AG04449 (cell line): ENCODE results near the gene MAD1L1.
"Not testable (repeated sequence)": the region's sequence is repeated elsewhere in the genome, so short reads cannot be mapped to it uniquely, and the experiment has no call there.

Source experiments
- CTCF ChIA-PET: fragments of 350-600 bp; formaldehyde crosslinking; extraction: SDS; loops from one replicate; lab custom pipeline; 2021; ENCODE audit warnings: antibody characterized with exemption; lab: Yijun Ruan, JAX
- POLR2A ChIA-PET: fragments of 400-600, 350-600 bp; formaldehyde crosslinking; extraction: SDS; loops from one replicate; lab custom pipeline; 2020; ENCODE audit warnings: antibody characterized with exemption, inconsistent platforms; lab: Yijun Ruan, JAX
- DNase-seq: peaks from one replicate; pipeline ENCODE4 v3.0.0-alpha.2; 2010; ENCODE audit warnings: low read depth, low spot score
- H3K4me3 ChIP-seq: 2 replicates; pipeline ENCODE4 v1.5.1; 2011; ENCODE audit warnings: low read depth, mild to moderate bottlenecking, control low read depth, low read length
- TF ChIP-seq, protein P1 (sequence below): IDR thresholded peaks from one replicate; pipeline ENCODE4 v1.5.1; 2011; ENCODE audit warnings: mild to moderate bottlenecking, moderate library complexity, low read length, control low read depth, inconsistent platforms; ENCODE audit not compliant: insufficient read depth; ENCODE audit errors: missing control alignments

The MAD1L1 gene

DNA sequence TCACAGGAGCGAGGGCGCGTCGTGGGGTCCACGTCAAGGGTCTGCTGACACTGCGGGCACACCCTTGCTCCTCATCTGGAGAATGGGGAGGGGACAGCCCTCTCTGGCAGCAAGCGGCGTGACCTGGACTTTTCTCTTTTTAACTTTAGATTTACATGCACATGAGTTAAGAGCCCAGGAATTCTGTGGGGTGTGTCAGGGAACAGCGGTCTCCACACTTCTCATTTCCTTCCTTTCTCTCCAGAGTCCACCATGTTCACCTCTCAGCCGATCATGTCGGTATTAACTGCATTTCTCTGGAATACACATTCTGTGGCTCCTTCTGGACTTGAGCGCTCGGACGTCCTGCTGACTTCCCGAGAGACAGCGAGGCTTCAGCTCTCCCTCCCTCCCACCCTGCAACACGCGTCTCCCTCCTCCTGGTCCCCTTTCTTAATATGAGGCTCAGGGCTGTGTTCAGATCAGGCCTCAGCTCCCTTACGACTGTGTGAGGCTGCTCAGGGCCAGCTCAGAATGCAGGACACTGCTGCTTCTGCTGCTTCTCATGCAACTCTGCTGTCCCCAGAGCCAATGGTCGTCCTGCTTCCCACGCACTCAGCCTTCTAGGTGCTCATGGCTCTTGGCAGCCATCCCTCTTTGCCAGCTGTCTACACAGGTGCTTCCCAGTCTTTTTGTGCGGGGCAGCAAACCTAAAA is 301.3 kb downstream of the MAD1L1 start:
- POLR2A ChIA-PET, result no interaction called here
- TF ChIP-seq, protein P1, sequence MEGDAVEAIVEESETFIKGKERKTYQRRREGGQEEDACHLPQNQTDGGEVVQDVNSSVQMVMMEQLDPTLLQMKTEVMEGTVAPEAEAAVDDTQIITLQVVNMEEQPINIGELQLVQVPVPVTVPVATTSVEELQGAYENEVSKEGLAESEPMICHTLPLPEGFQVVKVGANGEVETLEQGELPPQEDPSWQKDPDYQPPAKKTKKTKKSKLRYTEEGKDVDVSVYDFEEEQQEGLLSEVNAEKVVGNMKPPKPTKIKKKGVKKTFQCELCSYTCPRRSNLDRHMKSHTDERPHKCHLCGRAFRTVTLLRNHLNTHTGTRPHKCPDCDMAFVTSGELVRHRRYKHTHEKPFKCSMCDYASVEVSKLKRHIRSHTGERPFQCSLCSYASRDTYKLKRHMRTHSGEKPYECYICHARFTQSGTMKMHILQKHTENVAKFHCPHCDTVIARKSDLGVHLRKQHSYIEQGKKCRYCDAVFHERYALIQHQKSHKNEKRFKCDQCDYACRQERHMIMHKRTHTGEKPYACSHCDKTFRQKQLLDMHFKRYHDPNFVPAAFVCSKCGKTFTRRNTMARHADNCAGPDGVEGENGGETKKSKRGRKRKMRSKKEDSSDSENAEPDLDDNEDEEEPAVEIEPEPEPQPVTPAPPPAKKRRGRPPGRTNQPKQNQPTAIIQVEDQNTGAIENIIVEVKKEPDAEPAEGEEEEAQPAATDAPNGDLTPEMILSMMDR, result no peak
- CTCF ChIA-PET, result no interaction called here
- DNase-seq, result no peak
- no peak overlapping the region for H3K4me3 ChIP-seq

DNA sequence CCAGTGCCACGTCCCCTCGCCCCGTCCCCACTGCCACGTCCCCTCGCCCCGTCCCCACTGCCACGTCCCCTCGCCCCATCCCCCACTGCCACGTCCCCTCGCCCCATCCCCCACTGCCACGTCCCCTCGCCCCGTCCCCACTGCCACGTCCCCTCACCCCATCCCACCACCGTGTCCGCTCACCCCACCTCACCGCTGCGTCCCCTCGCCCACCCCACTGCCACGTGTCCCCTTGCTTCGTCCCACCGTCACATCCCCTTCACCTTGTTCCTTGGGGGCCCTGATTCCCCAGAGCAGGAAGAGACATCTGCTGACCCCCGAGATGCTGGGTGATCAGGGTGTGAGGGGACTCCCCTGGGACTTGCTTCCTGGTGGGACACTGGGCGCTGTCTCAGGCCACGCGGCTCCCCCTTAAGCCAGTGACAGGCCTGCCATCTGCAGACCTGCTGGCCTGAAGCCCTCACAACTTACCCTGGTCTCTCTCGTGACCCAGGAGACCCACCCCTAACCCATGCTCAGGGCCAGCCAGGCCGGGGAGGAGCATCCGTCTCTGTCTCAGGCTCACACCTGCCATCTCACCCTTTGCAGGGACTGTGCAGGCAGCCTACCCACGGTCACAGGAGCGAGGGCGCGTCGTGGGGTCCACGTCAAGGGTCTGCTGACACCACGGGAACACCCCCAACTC is 302.2 kb downstream of the MAD1L1 start:
- TF ChIP-seq, protein P1, result no peak
- CTCF ChIA-PET, result no interaction called here
- no peak overlapping the region for H3K4me3 ChIP-seq
- no peak for DNase-seq
- POLR2A ChIA-PET, result no interaction called here

DNA sequence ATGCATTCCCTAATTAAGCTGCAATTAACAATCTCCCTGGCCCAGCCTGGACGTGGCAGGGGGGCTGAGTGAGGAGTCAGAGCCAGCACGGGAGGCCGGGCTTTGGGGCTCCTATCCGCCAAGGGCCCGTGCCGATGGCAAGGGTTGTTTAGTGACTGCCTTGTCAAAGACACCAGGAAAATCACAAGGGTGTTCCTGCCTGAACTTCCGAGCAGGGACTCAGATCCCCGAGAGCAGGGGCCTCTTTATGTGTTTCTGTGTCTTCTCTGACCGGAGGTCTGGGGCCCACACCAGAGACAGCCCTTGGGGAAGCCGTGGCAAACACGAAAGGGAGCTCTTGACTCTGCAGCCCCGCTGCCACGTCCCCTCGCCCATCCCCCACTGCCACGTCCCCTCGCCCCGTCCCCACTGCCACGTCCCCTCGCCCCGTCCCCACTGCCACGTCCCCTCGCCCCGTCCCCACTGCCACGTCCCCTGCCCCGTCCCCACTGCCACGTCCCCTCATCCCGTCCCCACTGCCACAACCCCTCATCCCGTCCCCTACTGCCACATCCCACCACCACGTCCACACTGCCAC is 303.3 kb downstream of the MAD1L1 start:
- POLR2A ChIA-PET, H3K4me3 ChIP-seq, CTCF ChIA-PET, DNase-seq: not testable (repeated sequence)

DNA sequence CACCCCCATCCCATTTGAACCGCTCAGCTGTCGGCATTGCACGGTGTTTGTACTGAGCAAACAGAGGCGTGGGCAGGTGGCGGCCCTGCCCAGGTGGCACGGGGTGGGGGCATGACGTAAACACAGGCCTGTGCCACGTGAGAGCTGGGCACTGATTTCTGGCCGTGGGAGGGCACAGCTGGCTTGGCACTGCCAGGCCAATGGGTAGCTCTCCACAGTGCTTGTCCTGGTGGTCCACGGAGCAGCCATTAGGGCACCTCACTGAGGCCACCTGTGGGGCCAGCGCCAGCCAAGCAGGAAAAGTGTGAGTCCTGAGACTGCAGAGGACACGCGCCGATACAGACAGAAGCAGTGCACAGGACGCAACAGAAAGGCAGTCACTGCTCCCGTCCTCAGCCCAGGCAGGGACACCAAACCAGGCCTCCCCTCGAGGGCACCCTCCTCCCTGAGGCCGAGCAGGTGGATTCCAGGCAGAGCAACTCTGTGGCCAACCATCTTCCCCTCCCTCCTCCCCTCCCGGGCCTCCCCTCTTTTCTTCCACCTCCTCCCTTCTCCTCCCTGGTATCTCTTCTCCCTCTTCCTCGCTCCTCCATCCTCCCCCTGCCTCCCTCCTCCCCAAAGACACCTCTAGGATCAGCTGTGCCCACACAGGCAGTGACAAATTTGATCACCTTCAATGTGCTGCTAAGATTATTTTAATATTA is 303.9 kb downstream of the MAD1L1 start:
- CTCF ChIA-PET, result interaction anchor here (1.5 kb wide), 1 partner anchor 12 kb away, joined by 3 read pairs; no protein-coding TSS in a partner anchor
- DNase-seq, result no peak
- TF ChIP-seq, protein P1, result no peak
- POLR2A ChIA-PET, result no interaction called here
- H3K4me3 ChIP-seq, result no peak overlapping the region

DNA sequence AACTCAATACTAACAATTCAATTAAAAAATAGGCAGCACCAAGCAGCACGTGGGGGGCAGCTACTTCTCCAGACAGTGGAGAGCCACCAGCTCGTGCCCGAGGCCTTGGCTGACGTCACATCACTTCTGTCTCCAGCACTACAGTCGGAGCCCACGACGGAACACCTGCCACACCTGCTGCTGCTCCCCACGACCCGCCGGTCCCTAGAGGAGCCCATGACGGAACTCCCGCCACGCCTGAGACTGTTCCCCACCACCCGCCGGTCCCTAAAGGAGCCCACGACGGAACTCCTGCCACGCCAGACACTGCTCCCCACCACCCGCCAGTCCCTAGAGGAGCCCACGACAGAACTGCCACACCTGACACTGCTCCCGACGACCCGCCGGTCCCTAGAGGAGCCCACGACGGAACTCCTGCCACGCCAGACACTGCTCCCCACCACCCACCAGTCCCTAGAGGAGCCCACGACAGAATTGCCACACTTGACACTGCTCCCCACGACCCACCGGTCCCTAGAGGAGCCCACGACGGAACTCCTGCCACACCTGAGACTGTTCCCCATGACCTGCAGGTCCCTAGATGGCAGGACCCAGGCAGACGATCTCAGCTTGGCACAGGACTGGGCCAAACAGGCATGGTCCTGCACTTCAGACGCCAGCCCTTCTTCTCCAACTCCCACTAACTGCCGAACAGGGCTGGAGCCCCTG is 304.7 kb downstream of the MAD1L1 start:
- no peak for DNase-seq
- no peak overlapping the region for H3K4me3 ChIP-seq
- ChIA-PET POLR2A (no interaction called here), CTCF (interaction anchor here (0.6 to 1.5 kb wide), 3 partner anchors 12 to 30 kb away, joined by 3 to 9 read pairs (median 3); no protein-coding TSS in a partner anchor)
- TF ChIP-seq, protein P1, result no peak

DNA sequence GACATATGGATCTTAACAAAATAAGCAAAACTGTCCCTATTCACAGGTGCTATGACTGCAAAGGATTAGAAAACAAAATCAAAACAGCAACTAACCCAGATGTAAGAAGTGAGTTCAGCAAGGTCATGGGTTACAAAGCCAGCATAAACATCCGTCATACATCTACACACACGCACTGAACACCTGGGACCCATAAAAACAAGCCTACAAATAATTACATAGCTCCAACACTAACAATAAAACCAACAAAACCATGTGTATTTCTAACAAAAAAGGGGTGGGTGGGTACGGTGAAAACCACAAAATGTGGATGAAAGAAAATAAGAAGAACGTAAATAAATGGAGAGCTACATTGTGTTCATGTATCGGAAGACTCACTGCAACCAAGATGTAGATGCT is 305.8 kb downstream of the MAD1L1 start:
- POLR2A ChIA-PET, result no interaction called here
- TF ChIP-seq, protein P1, result no peak
- CTCF ChIA-PET, result interaction anchor here (0.8 to 1.4 kb wide), 3 partner anchors 14 to 269 kb away, joined by 3 to 9 read pairs (median 3); no protein-coding TSS in a partner anchor
- no peak for DNase-seq
- H3K4me3 ChIP-seq, result no peak overlapping the region
